ENCODE results near the gene C2orf80. TPM values are rescaled to one million over a fixed set of nuclear protein-coding genes. Genes with fewer than 3 reads are reported as not detected.
A peak's percentile ranks its signal among the peaks of the same experiment; 100 is the strongest.

The C2orf80 gene
- total and polyA plus RNA-seq, 9 of the 15 experiments (the other 6 are each of a cell fraction or from before 2014, with no cell fraction given), result not detected

DNA sequence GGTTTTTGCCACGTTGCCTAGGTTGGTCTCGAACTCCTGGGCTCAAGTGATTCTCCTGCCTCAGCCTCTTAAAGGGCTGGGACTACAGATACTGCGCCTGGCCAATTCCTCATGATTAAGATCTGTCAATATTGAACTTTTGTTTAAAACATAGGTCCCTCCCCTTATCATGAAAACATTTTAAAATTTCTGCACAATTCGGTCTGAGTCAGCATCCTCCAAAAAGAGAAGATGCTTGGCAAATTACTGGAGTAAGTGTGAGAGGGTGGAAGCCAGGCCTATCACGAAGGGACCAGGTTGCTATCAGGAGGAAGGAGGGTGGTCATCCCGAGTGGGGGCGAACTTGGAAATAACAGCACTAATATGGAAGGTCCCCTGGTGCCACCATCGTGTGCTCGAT, 15.7 kb downstream of the C2orf80 start:
- H3K79me2 ChIP-seq (ENCODE audit: control insufficient read depth, insufficient read depth, low read length), result no peaks in the 10 kb centered on the region
- in situ Hi-C loops (cut with MboI), result no loop called here
- ATAC-seq (no peak), FAIRE-seq (no peak), DNase-seq (ENCODE audit: extremely low read depth in 1 of 4, low spot score in 3 of 4) (no peak)
- ChIA-PET CTCF (ENCODE audit: low intra/inter-chr PET ratio) (no interaction called here), POLR2A (interaction anchor here (0.9 kb wide), 1 partner anchor 78 kb away, joined by 3 read pairs; no protein-coding TSS in a partner anchor)
- no peaks in the 10 kb centered on the region for H4K20me1 ChIP-seq (replicated peaks; ENCODE audit: control insufficient read depth, insufficient read depth, low read length)
- no peak overlapping the region for H3K4me3 ChIP-seq
- no peaks in the 10 kb centered on the region for H3K27me3 ChIP-seq (ENCODE audit: control insufficient read depth in 2 of 2, insufficient read depth in 2 of 2, low read length in 2 of 2)
- TF ChIP-seq, protein P1, sequence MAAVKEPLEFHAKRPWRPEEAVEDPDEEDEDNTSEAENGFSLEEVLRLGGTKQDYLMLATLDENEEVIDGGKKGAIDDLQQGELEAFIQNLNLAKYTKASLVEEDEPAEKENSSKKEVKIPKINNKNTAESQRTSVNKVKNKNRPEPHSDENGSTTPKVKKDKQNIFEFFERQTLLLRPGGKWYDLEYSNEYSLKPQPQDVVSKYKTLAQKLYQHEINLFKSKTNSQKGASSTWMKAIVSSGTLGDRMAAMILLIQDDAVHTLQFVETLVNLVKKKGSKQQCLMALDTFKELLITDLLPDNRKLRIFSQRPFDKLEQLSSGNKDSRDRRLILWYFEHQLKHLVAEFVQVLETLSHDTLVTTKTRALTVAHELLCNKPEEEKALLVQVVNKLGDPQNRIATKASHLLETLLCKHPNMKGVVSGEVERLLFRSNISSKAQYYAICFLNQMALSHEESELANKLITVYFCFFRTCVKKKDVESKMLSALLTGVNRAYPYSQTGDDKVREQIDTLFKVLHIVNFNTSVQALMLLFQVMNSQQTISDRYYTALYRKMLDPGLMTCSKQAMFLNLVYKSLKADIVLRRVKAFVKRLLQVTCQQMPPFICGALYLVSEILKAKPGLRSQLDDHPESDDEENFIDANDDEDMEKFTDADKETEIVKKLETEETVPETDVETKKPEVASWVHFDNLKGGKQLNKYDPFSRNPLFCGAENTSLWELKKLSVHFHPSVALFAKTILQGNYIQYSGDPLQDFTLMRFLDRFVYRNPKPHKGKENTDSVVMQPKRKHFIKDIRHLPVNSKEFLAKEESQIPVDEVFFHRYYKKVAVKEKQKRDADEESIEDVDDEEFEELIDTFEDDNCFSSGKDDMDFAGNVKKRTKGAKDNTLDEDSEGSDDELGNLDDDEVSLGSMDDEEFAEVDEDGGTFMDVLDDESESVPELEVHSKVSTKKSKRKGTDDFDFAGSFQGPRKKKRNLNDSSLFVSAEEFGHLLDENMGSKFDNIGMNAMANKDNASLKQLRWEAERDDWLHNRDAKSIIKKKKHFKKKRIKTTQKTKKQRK (IDR thresholded peaks at IDR 0.05; ENCODE audit: borderline replicate concordance, low read depth, low read length), result no peak
- TF ChIP-seq ZNF316 (IDR thresholded peaks at IDR 0.05) (peak; percentile 41; the same call in 1 of the 2 replicates), C11orf30 (IDR thresholded peaks at IDR 0.05; ENCODE audit: low read depth) (peak; percentile 58), EZH2 (IDR thresholded peaks at IDR 0.05; ENCODE audit: borderline replicate concordance, low read depth, low read length) (no peak), MAFF (IDR thresholded peaks at IDR 0.05; ENCODE audit: low read length) (peak; percentile 33; the same call in 1 of the 2 replicates)
- no peaks in the 10 kb centered on the region; the same call in 1 of the 2 replicates for H3K9me3 ChIP-seq (replicated peaks; ENCODE audit: control insufficient read depth, insufficient read depth, low read depth, low read length)
- no TSS peak for BruUV-seq (replicated peaks)
- H3K27ac ChIP-seq (ENCODE audit: extremely low read depth, low read depth, low read length), result 0 out of 3 replicates have a peak overlapping the region, but pooled peaks have one; percentile 19
- no peaks in the 10 kb centered on the region for H3K36me3 ChIP-seq (ENCODE audit: control insufficient read depth, insufficient read depth, low read length)
- no peaks in the 10 kb centered on the region for H3K9me1 ChIP-seq (ENCODE audit: control insufficient read depth, insufficient read depth, low read length)
- 0 out of 2 replicates have a peak overlapping the region, but pooled peaks have one; percentile 11 for H3K4me2 ChIP-seq (ENCODE audit: insufficient read depth, low read length)
- peaks cover 3 to 18% of the 10 kb centered on the region in 2 experiments; a peak in 3 of 5 replicates for H3K4me1 ChIP-seq (replicated peaks in 1 of 2; ENCODE audit: control insufficient read depth in 2 of 2, insufficient read depth in 2 of 2, low read length in 2 of 2)
- no peak overlapping the region for H3K9ac ChIP-seq (ENCODE audit: insufficient read depth in 1 of 2, low read depth in 2 of 2, low read length in 2 of 2)
- WGBS (ENCODE audit: insufficient coverage, low coverage, missing lambda C conversion rate), result 45% methylated on average over 9 of the region's 9 CpGs
- intact Hi-C loops (cut with micrococcal nuclease), result loop anchor here (2.0 to 10.0 kb wide), 2 partner anchors 71 to 201 kb away; no protein-coding TSS in a partner anchor
- peak overlapping the region; percentile 38; the same call in 1 of the 2 replicates for H2AFZ ChIP-seq (ENCODE audit: low read depth, low read length)

Measured in K562 (cell line).